Fibroblast of mammary gland (primary cell): ENCODE data around the gene SENP2.
A peak's percentile ranks its signal among the peaks of the same experiment; 100 is the strongest.

Experiments
- DNase-seq: peaks from one replicate; pipeline ENCODE4 v3.0.0-alpha.2; 2010; ENCODE audit warnings: low read depth
- H3K4me3 ChIP-seq: 2 replicates; pipeline ENCODE4 v1.5.1; 2011; ENCODE audit warnings: low read depth, mild to moderate bottlenecking, low read length, moderate library complexity; ENCODE audit not compliant: control insufficient read depth
- CTCF ChIP-seq: conservative IDR thresholded peaks from 2 replicates; pipeline ENCODE4 v1.5.1; 2011; ENCODE audit warnings: low read depth, low read length, inconsistent platforms; ENCODE audit not compliant: control insufficient read depth, insufficient read depth

The SENP2 gene

GRCh38 chr3:185645596-185646381 lies 59.7 kb downstream of the SENP2 start:
- peak; percentile 25 for DNase-seq
- no peak for TF ChIP-seq CTCF
- H3K4me3 ChIP-seq: no peak overlapping the region

- no peak for DNase-seq
- no peak for TF ChIP-seq CTCF
- no peak overlapping the region for H3K4me3 ChIP-seq
These were observed 60.5 kb downstream of the SENP2 start for GRCh38 chr3:185646382-185647133.

- TF ChIP-seq CTCF: no peak
- no peak for DNase-seq
- H3K4me3 ChIP-seq: no peak overlapping the region
These were observed 61.2 kb downstream of the SENP2 start for GRCh38 chr3:185647134-185647879.

- TF ChIP-seq CTCF: no peak
- DNase-seq: no peak
- no peak overlapping the region for H3K4me3 ChIP-seq
These were observed 61.8 kb downstream of the SENP2 start for GRCh38 chr3:185647880-185648210.

- DNase-seq: no peak
- TF ChIP-seq CTCF: no peak
- no peak overlapping the region for H3K4me3 ChIP-seq
These were observed 62.3 kb downstream of the SENP2 start for GRCh38 chr3:185648396-185648795.

GRCh38 chr3:185649414-185649813 lies 63.3 kb downstream of the SENP2 start:
- TF ChIP-seq CTCF: no peak
- peak; percentile 52 for DNase-seq
- H3K4me3 ChIP-seq: no peak overlapping the region
